GM12891 (cell line): Measurements from ENCODE around the gene SERINC3.

Experiments
- DNase-seq: peaks from one replicate; pipeline ENCODE4 v3.0.0; 2011; ENCODE audit warnings: low spot score; ENCODE audit not compliant: insufficient read length
- FAIRE-seq: peaks from 2 replicates; lab custom pipeline; 2011; peaks lifted over from hg19 to GRCh38; lab: Jason Lieb, UNC
- PAX5 ChIP-seq: IDR thresholded peaks from 2 replicates; pipeline ENCODE4 v1.6.1; 2011; ENCODE audit warnings: low read length, moderate library complexity, mild to moderate bottlenecking; ENCODE audit not compliant: insufficient read depth, severe bottlenecking
- POLR2A ChIP-seq: IDR thresholded peaks from 2 replicates; pipeline ENCODE4 v1.6.1; 2011; ENCODE audit warnings: low read depth, low read length, control low read depth
- POLR2AphosphoS5 ChIP-seq: IDR thresholded peaks from 2 replicates; pipeline ENCODE4 v1.6.1; 2011; ENCODE audit warnings: low read depth, low read length, control low read depth
- POU2F2 ChIP-seq: IDR thresholded peaks from 2 replicates; pipeline ENCODE4 v1.6.1; 2011; ENCODE audit warnings: low read depth, mild to moderate bottlenecking, control low read depth, low read length, moderate library complexity
- SPI1 ChIP-seq: IDR thresholded peaks from 2 replicates; pipeline ENCODE4 v1.6.1; 2011; ENCODE audit warnings: low read depth, low read length, control low read depth
- TAF1 ChIP-seq: IDR thresholded peaks from 2 replicates; pipeline ENCODE4 v1.6.1; 2011; ENCODE audit warnings: low read depth, low read length, control low read depth

The SERINC3 gene

GRCh38 chr20:44532259-44532980 lies 10.6 kb upstream of the SERINC3 start:
- DNase-seq (no peak), FAIRE-seq (no peak)
- TF ChIP-seq POLR2A, result no peak
- TF ChIP-seq TAF1, result no peak
- TF ChIP-seq POU2F2, result no peak
- TF ChIP-seq PAX5, result no peak
- TF ChIP-seq SPI1, result no peak
- TF ChIP-seq POLR2AphosphoS5, result no peak

- no peak for FAIRE-seq
- no peak for DNase-seq
- TF ChIP-seq PAX5 (no peak), TAF1 (no peak), SPI1 (no peak), POLR2AphosphoS5 (no peak), POLR2A (no peak), POU2F2 (no peak)
Observed at GRCh38 chr20:44528309-44528708, 6.4 kb upstream of the SERINC3 start.

- no peak for DNase-seq
- FAIRE-seq, result no peak
- TF ChIP-seq POLR2A (no peak), POU2F2 (no peak), SPI1 (no peak), POLR2AphosphoS5 (no peak), PAX5 (no peak), TAF1 (no peak)
Observed at GRCh38 chr20:44527716-44528199, 5.9 kb upstream of the SERINC3 start.

GRCh38 chr20:44526129-44526528 lies 4.3 kb upstream of the SERINC3 start:
- no peak for DNase-seq
- no peak for FAIRE-seq
- no peak for TF ChIP-seq POLR2AphosphoS5
- TF ChIP-seq PAX5, result no peak
- TF ChIP-seq SPI1, result no peak
- no peak for TF ChIP-seq POU2F2
- TF ChIP-seq POLR2A, result no peak
- no peak for TF ChIP-seq TAF1

- no peak for FAIRE-seq
- DNase-seq, result no peak
- no peak for TF ChIP-seq SPI1
- TF ChIP-seq POLR2AphosphoS5, result no peak
- no peak for TF ChIP-seq POLR2A
- TF ChIP-seq TAF1, result no peak
- no peak for TF ChIP-seq POU2F2
- no peak for TF ChIP-seq PAX5
Observed at GRCh38 chr20:44523746-44524145, 1.9 kb upstream of the SERINC3 start.

GRCh38 chr20:44522841-44523240 lies 971 bp upstream of the SERINC3 start:
- no peak for TF ChIP-seq TAF1
- DNase-seq (no peak), FAIRE-seq (no peak)

GRCh38 chr20:44520881-44521280 lies 989 bp downstream of the SERINC3 start:
- no peak for DNase-seq
- peak; percentile 33 for FAIRE-seq
- TF ChIP-seq POLR2A (no peak), POU2F2 (no peak), POLR2AphosphoS5 (no peak), TAF1 (no peak), SPI1 (no peak)

GRCh38 chr20:44518248-44518647 lies 3.6 kb downstream of the SERINC3 start:
- DNase-seq, result no peak
- TF ChIP-seq PAX5 (no peak), TAF1 (no peak), POU2F2 (no peak), POLR2A (no peak), SPI1 (no peak), POLR2AphosphoS5 (no peak)
- FAIRE-seq, result no peak

GRCh38 chr20:44517454-44517853 lies 4.4 kb downstream of the SERINC3 start:
- FAIRE-seq (no peak), DNase-seq (no peak)
- TF ChIP-seq PAX5, result no peak
- TF ChIP-seq POU2F2, result no peak
- TF ChIP-seq POLR2A, result no peak
- TF ChIP-seq SPI1, result no peak
- no peak for TF ChIP-seq TAF1
- TF ChIP-seq POLR2AphosphoS5, result no peak

GRCh38 chr20:44516491-44516890 lies 5.4 kb downstream of the SERINC3 start:
- no peak for FAIRE-seq

More at GRCh38 chr20:44516491-44516890, 5.4 kb downstream of the SERINC3 start:
- TF ChIP-seq POLR2AphosphoS5, result no peak
- TF ChIP-seq TAF1, result no peak
- no peak for TF ChIP-seq POU2F2
- TF ChIP-seq SPI1, result no peak
- TF ChIP-seq POLR2A, result no peak
- no peak for TF ChIP-seq PAX5
- DNase-seq, result no peak
